OCI-LY1 (cell line): Measurements from ENCODE around the gene KAT6B.

Source experiments
- H2AFZ ChIP-seq: fragments of 200-600 bp; sonication (generic), shearing (Covaris generic); 2 replicates; pipeline ENCODE4 v1.6.0; 2014; ENCODE audit warnings: antibody characterized with exemption, mild to moderate bottlenecking, low read length
- H3F3A ChIP-seq: fragments of 200-600 bp; sonication (generic), shearing (Covaris generic); 2 replicates; pipeline ENCODE4 v1.6.0; 2014; ENCODE audit warnings: mild to moderate bottlenecking, antibody characterized with exemption, low read length, moderate library complexity; ENCODE audit not compliant: insufficient read depth
- H3K27ac ChIP-seq: fragments of 200-600 bp; sonication (generic); 2 replicates; pipeline ENCODE4 v1.5.1; 2014; ENCODE audit warnings: low read length, mixed run types, mild to moderate bottlenecking, low read depth; ENCODE audit not compliant: poor library complexity, severe bottlenecking
- H3K27me3 ChIP-seq: fragments of 200-600 bp; sonication (generic); 2 replicates; pipeline ENCODE4 v1.6.0; 2014; ENCODE audit warnings: antibody characterized with exemption, mild to moderate bottlenecking, low read length, moderate library complexity; ENCODE audit not compliant: insufficient read depth
- H3K36me3 ChIP-seq: fragments of 200-600 bp; sonication (generic); 2 replicates; pipeline ENCODE4 v1.6.1; 2014; ENCODE audit warnings: mild to moderate bottlenecking, antibody characterized with exemption, low read length, moderate library complexity, mixed read lengths; ENCODE audit not compliant: insufficient read depth
- H3K4me1 ChIP-seq: fragments of 200-600 bp; sonication (generic); 2 replicates; pipeline ENCODE4 v1.5.1; 2014; ENCODE audit warnings: mild to moderate bottlenecking, low read length, moderate library complexity; ENCODE audit not compliant: insufficient read depth, severe bottlenecking
- H3K4me2 ChIP-seq: fragments of 200-600 bp; sonication (generic), shearing (Covaris generic); 2 replicates; pipeline ENCODE4 v1.6.1; 2014; ENCODE audit warnings: low read length
- H3K4me3 ChIP-seq: fragments of 200-600 bp; sonication (generic); 2 replicates; pipeline ENCODE4 v1.5.1; 2014; ENCODE audit warnings: low read length, low read depth, mild to moderate bottlenecking, mixed read lengths; ENCODE audit not compliant: poor library complexity, severe bottlenecking
- H3K79me2 ChIP-seq: fragments of 200-600 bp; shearing (Covaris generic); 2 replicates; pipeline ENCODE4 v1.6.1; 2016; ENCODE audit warnings: mixed run types, low read length, mixed read lengths; ENCODE audit not compliant: insufficient read depth
- H3K9ac ChIP-seq: fragments of 200-600 bp; sonication (generic), shearing (Covaris generic); 2 replicates; pipeline ENCODE4 v1.6.1; 2014; ENCODE audit warnings: mild to moderate bottlenecking, low read length, mixed read lengths
- H3K9me2 ChIP-seq: fragments of 200-600 bp; sonication (generic), shearing (Covaris generic); 2 replicates; pipeline ENCODE4 v1.6.1; 2014; ENCODE audit warnings: low read depth, mild to moderate bottlenecking, low read length, mixed read lengths
- H3K9me3 ChIP-seq: fragments of 200-600 bp; shearing (Covaris generic); 2 replicates; pipeline ENCODE4 v1.6.1; 2014; ENCODE audit warnings: low read length, mixed read lengths
- H4K20me1 ChIP-seq: fragments of 200-600 bp; sonication (generic), shearing (Covaris generic); 2 replicates; pipeline ENCODE4 v1.6.0; 2016; ENCODE audit warnings: mild to moderate bottlenecking, low read length; ENCODE audit not compliant: insufficient read depth
- CTCF ChIP-seq: fragments of 200-600 bp; sonication (generic), shearing (Covaris generic); IDR thresholded peaks from 2 replicates; pipeline ENCODE4 v1.5.1; 2017; ENCODE audit warnings: mild to moderate bottlenecking, antibody characterized with exemption, low read length, moderate library complexity, mixed read lengths
- EZH2 ChIP-seq: fragments of 200-600 bp; sonication (generic), shearing (Covaris generic); IDR thresholded peaks from 2 replicates; pipeline ENCODE4 v1.8.0; 2017; ENCODE audit warnings: borderline replicate concordance, mixed run types, mild to moderate bottlenecking, antibody characterized with exemption, low read length, moderate library complexity, mixed read lengths

Gene KAT6B

GRCh38 chr10:74981831-74982633, 155.6 kb downstream of the KAT6B start:
- Histone ChIP-seq H3K4me1 (peaks cover 13% of the 10 kb centered on the region), H3K4me2 (no peak overlapping the region), H4K20me1 (no peaks in the 10 kb centered on the region), H3K36me3 (peaks cover 74% of the 10 kb centered on the region), H3F3A (no peaks in the 10 kb centered on the region), H3K9me2 (no peaks in the 10 kb centered on the region), H3K9me3 (no peaks in the 10 kb centered on the region), H2AFZ (no peak overlapping the region), H3K79me2 (no peaks in the 10 kb centered on the region), H3K27me3 (no peaks in the 10 kb centered on the region), H3K9ac (no peak overlapping the region), H3K4me3 (no peak overlapping the region), H3K27ac (no peak overlapping the region)
- TF ChIP-seq EZH2 (no peak), CTCF (no peak)

GRCh38 chr10:74982634-74982982, 156.2 kb downstream of the KAT6B start:
- H3K4me3 ChIP-seq = no peak overlapping the region
- H3K9me2 ChIP-seq = no peaks in the 10 kb centered on the region
- no peaks in the 10 kb centered on the region for H3K9me3 ChIP-seq
- no peak overlapping the region for H3K4me2 ChIP-seq
- no peaks in the 10 kb centered on the region for H3F3A ChIP-seq
- no peaks in the 10 kb centered on the region for H4K20me1 ChIP-seq
- no peak overlapping the region for H2AFZ ChIP-seq
- no peaks in the 10 kb centered on the region for H3K27me3 ChIP-seq
- H3K27ac ChIP-seq = no peak overlapping the region
- H3K4me1 ChIP-seq = peaks cover 7% of the 10 kb centered on the region
- H3K79me2 ChIP-seq = no peaks in the 10 kb centered on the region
- H3K36me3 ChIP-seq = peaks cover 70% of the 10 kb centered on the region
- no peak overlapping the region for H3K9ac ChIP-seq
- TF ChIP-seq CTCF (no peak), EZH2 (no peak)

- Histone ChIP-seq H3K36me3 (peaks cover 62% of the 10 kb centered on the region), H2AFZ (no peak overlapping the region), H3K27me3 (no peaks in the 10 kb centered on the region), H3K9me3 (no peaks in the 10 kb centered on the region), H3K9me2 (no peaks in the 10 kb centered on the region), H3K4me1 (no peaks in the 10 kb centered on the region), H3F3A (no peaks in the 10 kb centered on the region), H3K4me3 (no peak overlapping the region), H3K9ac (no peak overlapping the region), H3K79me2 (no peaks in the 10 kb centered on the region), H4K20me1 (no peaks in the 10 kb centered on the region), H3K4me2 (no peak overlapping the region), H3K27ac (no peak overlapping the region)
- no peak for TF ChIP-seq CTCF
- no peak for TF ChIP-seq EZH2
These were observed 157.0 kb downstream of the KAT6B start for GRCh38 chr10:74983383-74983782.
